Mesendoderm (in vitro differentiated cells): ENCODE measurements around the gene SDK1.

Experiments
- DNase-seq: peaks from one replicate; pipeline ENCODE4 v3.0.0; 2013
- H2AK5ac ChIP-seq: 2 replicates; pipeline ENCODE4 v1.6.1; 2013; ENCODE audit warnings: low read length, inconsistent platforms
- H2BK120ac ChIP-seq: 2 replicates; pipeline ENCODE4 v1.6.1; 2013; ENCODE audit warnings: low read depth, mild to moderate bottlenecking, low read length, moderate library complexity, mixed read lengths
- H2BK15ac ChIP-seq: replicated peaks from 2 replicates; pipeline ENCODE4 v1.6.1; 2013; ENCODE audit warnings: low read depth, mild to moderate bottlenecking, moderate library complexity
- H2BK5ac ChIP-seq: 2 replicates; pipeline ENCODE4 v1.6.1; 2013; ENCODE audit warnings: low read length, inconsistent platforms
- H3K18ac ChIP-seq: 2 replicates; pipeline ENCODE4 v1.6.1; 2013; ENCODE audit warnings: mild to moderate bottlenecking, low read length, mixed read lengths
- H3K23ac ChIP-seq: one replicate; pipeline ENCODE4 v1.6.1; 2013; ENCODE audit warnings: low read length
- H3K27ac ChIP-seq: 2 replicates; pipeline ENCODE4 v1.5.1; 2013; ENCODE audit warnings: low read depth, mild to moderate bottlenecking, inconsistent platforms, low read length, moderate library complexity
- H3K27me3 ChIP-seq: 2 replicates; pipeline ENCODE4 v1.6.1; 2013; ENCODE audit warnings: low read length, control low read depth, mild to moderate bottlenecking, inconsistent platforms; ENCODE audit not compliant: insufficient read depth, poor library complexity
- H3K36me3 ChIP-seq: 2 replicates; pipeline ENCODE4 v1.6.1; 2013; ENCODE audit warnings: low read length, inconsistent platforms; ENCODE audit not compliant: control insufficient read depth, insufficient read depth
- H3K4ac ChIP-seq: one replicate; pipeline ENCODE4 v1.6.1; 2013; ENCODE audit warnings: low read depth, mild to moderate bottlenecking, low read length, moderate library complexity
- H3K4me1 ChIP-seq: 2 replicates; pipeline ENCODE4 v1.6.1; 2013; ENCODE audit warnings: low read depth, low read length, inconsistent platforms; ENCODE audit not compliant: control insufficient read depth
- H3K4me2 ChIP-seq: 2 replicates; pipeline ENCODE4 v1.6.1; 2013; ENCODE audit warnings: low read length
- H3K4me3 ChIP-seq: 2 replicates; pipeline ENCODE4 v1.5.1; 2013; ENCODE audit warnings: mild to moderate bottlenecking, low read length
- H3K56ac ChIP-seq: one replicate; pipeline ENCODE4 v1.6.1; 2013; ENCODE audit warnings: low read length
- H3K79me1 ChIP-seq: 2 replicates; pipeline ENCODE4 v1.6.1; 2013; ENCODE audit warnings: low read length, inconsistent platforms
- H3K79me2 ChIP-seq: 2 replicates; pipeline ENCODE4 v1.6.1; 2013; ENCODE audit warnings: mild to moderate bottlenecking, low read length; ENCODE audit not compliant: control insufficient read depth, insufficient read depth
- H3K9ac ChIP-seq: 2 replicates; pipeline ENCODE4 v1.6.1; 2013; ENCODE audit warnings: low read length, inconsistent platforms
- H4K5ac ChIP-seq: one replicate; pipeline ENCODE4 v1.6.1; 2013; ENCODE audit warnings: low read length
- H4K8ac ChIP-seq: one replicate; pipeline ENCODE4 v1.6.1; 2013; ENCODE audit warnings: low read depth, mild to moderate bottlenecking, control low read depth, low read length, moderate library complexity
- WGBS: extraction: QIAGEN DNeasy Blood & Tissue Kit; methylation state at CpG from one replicate; pipeline ENCODE4 v1.1.7; 2013; ENCODE audit warnings: low lambda C conversion rate, missing lambda C conversion rate; ENCODE audit not compliant: insufficient coverage; ENCODE audit errors: extremely low coverage; 5-methylcytosine and 5-hydroxymethylcytosine counted together

SDK1 gene

GRCh38 chr7:3461923-3462322 is 160.9 kb downstream of the SDK1 start:
- no peak for DNase-seq
- H4K5ac ChIP-seq, result no peak overlapping the region

GRCh38 chr7:3463696-3464095 is 162.6 kb downstream of the SDK1 start:
- Histone ChIP-seq H4K8ac (no peak overlapping the region), H3K4ac (no peak overlapping the region), H2BK5ac (no peak overlapping the region), H3K27me3 (no peaks in the 10 kb centered on the region), H2AK5ac (no peak overlapping the region), H3K9ac (no peak overlapping the region), H3K79me2 (no peaks in the 10 kb centered on the region), H3K4me1 (no peaks in the 10 kb centered on the region), H3K79me1 (no peaks in the 10 kb centered on the region), H3K27ac (no peak overlapping the region), H3K4me2 (no peak overlapping the region), H3K4me3 (no peak overlapping the region), H3K56ac (no peak overlapping the region), H3K23ac (no peak overlapping the region), H4K5ac (no peak overlapping the region), H2BK15ac (no peak overlapping the region), H3K18ac (no peak overlapping the region), H3K36me3 (no peaks in the 10 kb centered on the region), H2BK120ac (no peak overlapping the region)
- peak; percentile 14 for DNase-seq
- no CpG with 5 or more reads among the region's 1 CpG for WGBS

More at GRCh38 chr7:3461923-3462322, 160.9 kb downstream of the SDK1 start:
- Histone ChIP-seq H4K8ac (no peak overlapping the region), H3K79me2 (no peaks in the 10 kb centered on the region), H2BK5ac (no peak overlapping the region), H3K4me3 (no peak overlapping the region), H3K23ac (no peak overlapping the region), H3K18ac (no peak overlapping the region), H3K27me3 (no peaks in the 10 kb centered on the region), H3K27ac (no peak overlapping the region), H2BK15ac (no peak overlapping the region), H3K36me3 (no peaks in the 10 kb centered on the region), H3K4me1 (no peaks in the 10 kb centered on the region), H2BK120ac (no peak overlapping the region), H3K56ac (no peak overlapping the region), H3K4me2 (no peak overlapping the region), H3K79me1 (no peaks in the 10 kb centered on the region), H2AK5ac (no peak overlapping the region), H3K4ac (no peak overlapping the region), H3K9ac (no peak overlapping the region)
- no CpG with 5 or more reads among the region's 8 CpGs for WGBS

GRCh38 chr7:3464900-3465622 is 164.0 kb downstream of the SDK1 start:
- H4K8ac ChIP-seq, result no peak overlapping the region
- no peak overlapping the region for H3K23ac ChIP-seq
- no peak overlapping the region for H4K5ac ChIP-seq
- no peak overlapping the region for H3K9ac ChIP-seq
- H3K4me3 ChIP-seq, result no peak overlapping the region
- H3K18ac ChIP-seq, result no peak overlapping the region
- H2BK15ac ChIP-seq, result no peak overlapping the region
- no peaks in the 10 kb centered on the region for H3K4me1 ChIP-seq
- no peak overlapping the region for H2BK120ac ChIP-seq
- no peak overlapping the region for H3K56ac ChIP-seq
- H3K27me3 ChIP-seq, result no peaks in the 10 kb centered on the region
- H3K79me1 ChIP-seq, result no peaks in the 10 kb centered on the region
- H3K4me2 ChIP-seq, result no peak overlapping the region
- no peak overlapping the region for H2BK5ac ChIP-seq
- no peak for DNase-seq
- no peaks in the 10 kb centered on the region for H3K36me3 ChIP-seq
- H3K4ac ChIP-seq, result no peak overlapping the region
- no peak overlapping the region for H2AK5ac ChIP-seq
- no peak overlapping the region for H3K27ac ChIP-seq
- H3K79me2 ChIP-seq, result no peaks in the 10 kb centered on the region
- WGBS, result no CpG with 5 or more reads among the region's 9 CpGs

GRCh38 chr7:3466261-3466660 is 165.2 kb downstream of the SDK1 start:
- Histone ChIP-seq H3K23ac (no peak overlapping the region), H4K8ac (no peak overlapping the region), H3K56ac (no peak overlapping the region), H3K27me3 (no peaks in the 10 kb centered on the region), H3K79me1 (no peaks in the 10 kb centered on the region), H2BK15ac (no peak overlapping the region), H3K4me2 (no peak overlapping the region), H2AK5ac (no peak overlapping the region), H3K4me1 (no peaks in the 10 kb centered on the region), H4K5ac (no peak overlapping the region), H3K18ac (no peak overlapping the region), H3K36me3 (no peaks in the 10 kb centered on the region), H3K9ac (no peak overlapping the region), H3K4me3 (no peak overlapping the region), H3K27ac (no peak overlapping the region), H2BK120ac (no peak overlapping the region), H2BK5ac (no peak overlapping the region), H3K4ac (no peak overlapping the region), H3K79me2 (no peaks in the 10 kb centered on the region)
- no CpG with 5 or more reads among the region's 4 CpGs for WGBS
- DNase-seq, result no peak

GRCh38 chr7:3469641-3470040 is 168.6 kb downstream of the SDK1 start:
- H2BK15ac ChIP-seq, result no peak overlapping the region
- H2BK120ac ChIP-seq, result no peak overlapping the region
- no peak overlapping the region for H3K18ac ChIP-seq
- WGBS, result no CpG with 5 or more reads among the region's 3 CpGs
- no peaks in the 10 kb centered on the region for H3K36me3 ChIP-seq
- H3K79me2 ChIP-seq, result no peaks in the 10 kb centered on the region
- H4K8ac ChIP-seq, result no peak overlapping the region
- no peaks in the 10 kb centered on the region for H3K79me1 ChIP-seq
- H3K56ac ChIP-seq, result no peak overlapping the region
- no peak overlapping the region for H3K9ac ChIP-seq
- no peak overlapping the region for H3K23ac ChIP-seq
- no peaks in the 10 kb centered on the region for H3K27me3 ChIP-seq
- no peak overlapping the region for H2AK5ac ChIP-seq
- DNase-seq, result no peak
- no peak overlapping the region for H2BK5ac ChIP-seq
- no peak overlapping the region for H3K4me2 ChIP-seq
- no peak overlapping the region for H3K4ac ChIP-seq
- H3K4me1 ChIP-seq, result no peaks in the 10 kb centered on the region
- H3K4me3 ChIP-seq, result no peak overlapping the region
- H3K27ac ChIP-seq, result no peak overlapping the region
- no peak overlapping the region for H4K5ac ChIP-seq

GRCh38 chr7:3480197-3480596 is 179.1 kb downstream of the SDK1 start:
- no CpG with 5 or more reads among the region's 15 CpGs for WGBS
- Histone ChIP-seq H3K4me2 (no peak overlapping the region), H2BK5ac (no peak overlapping the region)

More at GRCh38 chr7:3480197-3480596, 179.1 kb downstream of the SDK1 start:
- Histone ChIP-seq H3K4ac (no peak overlapping the region), H3K56ac (no peak overlapping the region), H4K8ac (no peak overlapping the region), H3K4me3 (no peak overlapping the region), H3K9ac (no peak overlapping the region), H3K79me1 (no peaks in the 10 kb centered on the region), H3K79me2 (no peaks in the 10 kb centered on the region), H3K27ac (no peak overlapping the region), H3K23ac (no peak overlapping the region), H2AK5ac (no peak overlapping the region), H3K36me3 (no peaks in the 10 kb centered on the region), H4K5ac (no peak overlapping the region), H3K4me1 (no peaks in the 10 kb centered on the region), H3K18ac (no peak overlapping the region), H3K27me3 (no peaks in the 10 kb centered on the region), H2BK120ac (no peak overlapping the region), H2BK15ac (no peak overlapping the region)
- no peak for DNase-seq
